Hepatocyte (in vitro differentiated cells): ENCODE data around the gene SGCA. TPM values are rescaled to one million over a fixed set of nuclear protein-coding genes. Genes with fewer than 3 reads are reported as not detected.

Experiments used
- DNase-seq: peaks from one replicate; pipeline ENCODE4 v3.0.0-alpha.2; 2016; ENCODE audit warnings: low spot score
- H2AFZ ChIP-seq: fragments of 200-600 bp; sonication (generic); 2 replicates; pipeline ENCODE4 v1.6.0; 2016; ENCODE audit warnings: antibody characterized with exemption, mild to moderate bottlenecking
- H3K27ac ChIP-seq: fragments of 200-600 bp; sonication (generic); 2 replicates; pipeline ENCODE4 v1.5.1; 2016; ENCODE audit warnings: mild to moderate bottlenecking
- H3K27me3 ChIP-seq: fragments of 200-600 bp; sonication (generic); 2 replicates; pipeline ENCODE4 v1.6.1; 2016
- H3K36me3 ChIP-seq: fragments of 200-600 bp; sonication (generic); replicated peaks from 2 replicates; pipeline ENCODE4 v1.5.1; 2016; ENCODE audit warnings: low read depth; ENCODE audit not compliant: insufficient read depth
- H3K4me1 ChIP-seq: fragments of 200-600 bp; sonication (generic); 2 replicates; pipeline ENCODE4 v1.5.1; 2016; ENCODE audit warnings: mild to moderate bottlenecking, moderate library complexity; ENCODE audit not compliant: insufficient read depth
- H3K4me2 ChIP-seq: fragments of 200-600 bp; sonication (generic); 2 replicates; pipeline ENCODE4 v1.6.0; 2016
- H3K4me3 ChIP-seq: fragments of 200-600 bp; sonication (generic); 2 replicates; pipeline ENCODE4 v1.5.1; 2016; ENCODE audit warnings: mild to moderate bottlenecking
- H3K79me2 ChIP-seq: fragments of 200-600 bp; sonication (generic); 2 replicates; pipeline ENCODE4 v1.6.0; 2017; ENCODE audit warnings: mild to moderate bottlenecking
- H3K9me2 ChIP-seq: fragments of 200-600 bp; sonication (generic); replicated peaks from 2 replicates; pipeline ENCODE4 v1.6.0; 2017; ENCODE audit warnings: mild to moderate bottlenecking; ENCODE audit not compliant: insufficient read depth
- H3K9me3 ChIP-seq: fragments of 200-600 bp; sonication (generic); 2 replicates; pipeline ENCODE4 v1.5.1; 2016; ENCODE audit warnings: low read depth, mild to moderate bottlenecking
- H4K20me1 ChIP-seq: fragments of 200-600 bp; sonication (generic); 2 replicates; pipeline ENCODE4 v1.6.0; 2016; ENCODE audit warnings: mild to moderate bottlenecking; ENCODE audit not compliant: insufficient read depth, poor library complexity, severe bottlenecking
- EZH2 ChIP-seq: fragments of 200-600 bp; sonication (generic); IDR thresholded peaks from 2 replicates; pipeline ENCODE4 v1.6.1; 2016; ENCODE audit warnings: antibody characterized with exemption, mild to moderate bottlenecking, borderline replicate concordance
- EZH2phosphoT487 ChIP-seq: fragments of 200-600 bp; sonication (generic); IDR thresholded peaks from one replicate; pipeline ENCODE4 v1.6.1; 2018; ENCODE audit warnings: antibody characterized with exemption, mild to moderate bottlenecking, low read depth, moderate library complexity; ENCODE audit not compliant: unreplicated experiment, severe bottlenecking
- WGBS: methylation state at CpG from one replicate; pipeline ENCODE4 v1.1.6; 2016; ENCODE audit warnings: low lambda C conversion rate; ENCODE audit errors: missing lambda C conversion rate; 5-methylcytosine and 5-hydroxymethylcytosine counted together
- polyA plus RNA-seq: library from polyadenylated mRNA; unstranded; fragments of >200 nt; fragmentation: Nextera tagmentation; extraction: Ambion mirVana; gene quantifications from 2 replicates; pipeline ENCODE4 v1.2.1, GENCODE V29; 2016
- total RNA-seq: library from RNA; depleted of rRNA; stranded (reverse); fragments of >200 nt; gene quantifications from 2 replicates; pipeline ENCODE4 v1.2.3, GENCODE V29; 2014
- TF ChIP-seq, protein P1 (sequence below): fragments of 200-600 bp; sonication (generic); IDR thresholded peaks from 2 replicates; pipeline ENCODE4 v1.5.1; 2016; ENCODE audit warnings: antibody characterized with exemption, mild to moderate bottlenecking; ENCODE audit not compliant: poor library complexity

Gene SGCA
- total and polyA plus RNA-seq, 2 experiments from 2014 or later, result 0.37 to 2.2 TPM

DNA sequence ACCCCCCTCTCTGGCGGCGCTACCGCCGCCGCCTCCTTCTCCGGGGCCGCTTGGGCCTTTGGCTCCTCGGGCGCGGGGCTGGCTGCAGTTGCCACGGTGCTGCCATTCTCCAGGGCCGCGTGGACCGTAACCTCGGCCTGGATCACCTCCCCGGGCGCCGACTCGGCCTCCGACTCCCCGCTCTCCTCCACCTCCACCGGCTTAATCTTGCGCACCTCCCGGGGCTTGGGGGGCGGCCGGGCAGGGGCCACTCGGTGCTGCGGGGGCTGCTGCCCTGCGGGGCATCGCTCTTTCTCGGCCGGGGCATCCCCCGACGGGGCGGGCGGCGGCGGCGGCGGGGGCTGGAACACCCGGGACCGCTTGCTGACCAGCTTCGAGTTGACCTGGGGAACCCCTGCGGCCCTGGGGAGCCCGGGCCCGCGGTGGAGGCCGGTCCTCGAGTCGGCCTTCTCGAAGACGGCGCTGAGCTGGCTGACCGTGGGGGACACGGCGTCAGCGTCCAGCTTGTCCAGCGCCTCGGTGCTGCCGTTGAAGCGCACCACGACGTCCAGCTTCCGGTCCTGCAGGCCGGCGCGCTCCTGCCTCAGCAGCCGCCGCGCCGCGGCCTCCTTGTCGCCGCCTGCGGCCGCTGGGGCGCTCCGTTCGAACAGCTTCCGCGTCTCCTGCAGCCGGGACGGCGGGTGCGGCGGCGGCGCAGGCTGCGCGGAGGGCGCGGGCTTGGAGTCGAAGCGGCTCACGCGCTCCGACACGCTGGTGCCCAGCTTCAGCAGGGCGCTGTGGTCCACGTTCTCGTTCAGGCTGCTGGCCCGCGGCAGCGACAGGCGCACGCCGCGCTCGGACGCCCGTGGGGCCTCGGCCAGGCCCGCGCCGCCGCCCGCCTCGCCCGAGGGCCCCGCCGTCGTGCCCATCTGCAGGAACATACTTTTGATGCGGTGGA lies 16.1 kb upstream of the SGCA start:
- H3K9me3 ChIP-seq, result no peaks in the 10 kb centered on the region
- H3K27me3 ChIP-seq, result no peaks in the 10 kb centered on the region
- peak overlapping the region; percentile 98 for H3K4me2 ChIP-seq
- peak; percentile 86 for DNase-seq
- no peaks in the 10 kb centered on the region for H3K9me2 ChIP-seq
- no peak for TF ChIP-seq EZH2phosphoT487
- TF ChIP-seq, protein P1, sequence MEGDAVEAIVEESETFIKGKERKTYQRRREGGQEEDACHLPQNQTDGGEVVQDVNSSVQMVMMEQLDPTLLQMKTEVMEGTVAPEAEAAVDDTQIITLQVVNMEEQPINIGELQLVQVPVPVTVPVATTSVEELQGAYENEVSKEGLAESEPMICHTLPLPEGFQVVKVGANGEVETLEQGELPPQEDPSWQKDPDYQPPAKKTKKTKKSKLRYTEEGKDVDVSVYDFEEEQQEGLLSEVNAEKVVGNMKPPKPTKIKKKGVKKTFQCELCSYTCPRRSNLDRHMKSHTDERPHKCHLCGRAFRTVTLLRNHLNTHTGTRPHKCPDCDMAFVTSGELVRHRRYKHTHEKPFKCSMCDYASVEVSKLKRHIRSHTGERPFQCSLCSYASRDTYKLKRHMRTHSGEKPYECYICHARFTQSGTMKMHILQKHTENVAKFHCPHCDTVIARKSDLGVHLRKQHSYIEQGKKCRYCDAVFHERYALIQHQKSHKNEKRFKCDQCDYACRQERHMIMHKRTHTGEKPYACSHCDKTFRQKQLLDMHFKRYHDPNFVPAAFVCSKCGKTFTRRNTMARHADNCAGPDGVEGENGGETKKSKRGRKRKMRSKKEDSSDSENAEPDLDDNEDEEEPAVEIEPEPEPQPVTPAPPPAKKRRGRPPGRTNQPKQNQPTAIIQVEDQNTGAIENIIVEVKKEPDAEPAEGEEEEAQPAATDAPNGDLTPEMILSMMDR, result peak; percentile 2
- H3K4me1 ChIP-seq, result peaks cover 35% of the 10 kb centered on the region
- WGBS, result under 1% methylated on average over 101 of the region's 123 CpGs
- H3K4me3 ChIP-seq, result peak overlapping the region; percentile 98
- H2AFZ ChIP-seq, result no peak overlapping the region
- H4K20me1 ChIP-seq, result peaks cover 39% of the 10 kb centered on the region
- no peaks in the 10 kb centered on the region for H3K36me3 ChIP-seq
- H3K27ac ChIP-seq, result peak overlapping the region; percentile 82
- H3K79me2 ChIP-seq, result peaks cover 51% of the 10 kb centered on the region

DNA sequence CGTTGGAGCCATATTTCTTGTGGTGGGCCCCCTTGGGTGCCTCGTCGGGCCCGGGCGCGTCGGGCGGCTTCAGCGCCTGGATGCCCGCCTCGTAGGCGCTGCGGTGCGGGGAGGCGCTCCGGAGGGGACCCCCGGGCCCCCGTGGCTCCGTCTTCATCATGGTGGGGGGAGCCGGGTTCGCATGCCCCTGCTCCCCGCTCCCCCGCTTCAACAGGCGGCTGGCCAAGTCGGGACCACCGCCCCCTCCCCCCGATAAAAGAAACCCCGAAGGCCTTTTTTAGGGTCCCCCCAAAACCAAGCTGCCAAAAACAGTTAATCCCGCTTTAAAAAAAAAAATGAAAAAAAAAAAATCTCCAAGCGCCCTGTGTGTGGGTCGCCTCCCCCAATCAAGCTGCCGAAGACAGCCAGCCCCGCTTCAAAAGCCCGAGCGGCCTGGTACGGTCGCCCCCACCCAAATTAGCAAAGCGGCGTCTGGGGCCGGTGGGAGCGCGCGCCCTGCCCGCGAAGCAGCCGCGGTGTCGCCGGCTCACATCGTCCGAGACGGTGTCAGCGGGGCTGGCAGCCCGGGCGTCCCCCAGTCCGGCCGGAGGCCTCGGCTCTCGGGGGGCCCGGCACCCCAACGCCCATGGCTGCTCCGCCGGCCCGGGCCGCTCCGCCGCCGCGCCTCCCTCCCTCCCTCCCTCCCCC lies 15.3 kb upstream of the SGCA start, which contains the start of gene PPP1R9B:
Gene PPP1R9B, minus strand, starts transcription at position 324 of the 687 bp plus-strand sequence. Its CDS starts 164 bp downstream, at position 160.
- TF ChIP-seq, protein P1, result no peak
- no peak for TF ChIP-seq EZH2phosphoT487
- no peak for TF ChIP-seq EZH2
- Histone ChIP-seq H3K4me3 (peak within 1 kb of the TSS; percentile 98), H3K4me1 (peaks cover 34% of the 10 kb centered on the region), H3K36me3 (no peaks in the 10 kb centered on the region), H3K9me2 (no peaks in the 10 kb centered on the region), H3K27me3 (no peaks in the 10 kb centered on the region), H3K4me2 (peak within 1 kb of the TSS; percentile 98), H3K27ac (peak within 1 kb of the TSS; percentile 83), H3K9me3 (no peaks in the 10 kb centered on the region), H2AFZ (peak within 1 kb of the TSS; percentile 88), H4K20me1 (peaks cover 39% of the 10 kb centered on the region), H3K79me2 (peaks cover 51% of the 10 kb centered on the region)
- whole genome bisulfite sequencing, result 2% methylated on average over 42 of the region's 69 CpGs
- DNase-seq, result no peak

DNA sequence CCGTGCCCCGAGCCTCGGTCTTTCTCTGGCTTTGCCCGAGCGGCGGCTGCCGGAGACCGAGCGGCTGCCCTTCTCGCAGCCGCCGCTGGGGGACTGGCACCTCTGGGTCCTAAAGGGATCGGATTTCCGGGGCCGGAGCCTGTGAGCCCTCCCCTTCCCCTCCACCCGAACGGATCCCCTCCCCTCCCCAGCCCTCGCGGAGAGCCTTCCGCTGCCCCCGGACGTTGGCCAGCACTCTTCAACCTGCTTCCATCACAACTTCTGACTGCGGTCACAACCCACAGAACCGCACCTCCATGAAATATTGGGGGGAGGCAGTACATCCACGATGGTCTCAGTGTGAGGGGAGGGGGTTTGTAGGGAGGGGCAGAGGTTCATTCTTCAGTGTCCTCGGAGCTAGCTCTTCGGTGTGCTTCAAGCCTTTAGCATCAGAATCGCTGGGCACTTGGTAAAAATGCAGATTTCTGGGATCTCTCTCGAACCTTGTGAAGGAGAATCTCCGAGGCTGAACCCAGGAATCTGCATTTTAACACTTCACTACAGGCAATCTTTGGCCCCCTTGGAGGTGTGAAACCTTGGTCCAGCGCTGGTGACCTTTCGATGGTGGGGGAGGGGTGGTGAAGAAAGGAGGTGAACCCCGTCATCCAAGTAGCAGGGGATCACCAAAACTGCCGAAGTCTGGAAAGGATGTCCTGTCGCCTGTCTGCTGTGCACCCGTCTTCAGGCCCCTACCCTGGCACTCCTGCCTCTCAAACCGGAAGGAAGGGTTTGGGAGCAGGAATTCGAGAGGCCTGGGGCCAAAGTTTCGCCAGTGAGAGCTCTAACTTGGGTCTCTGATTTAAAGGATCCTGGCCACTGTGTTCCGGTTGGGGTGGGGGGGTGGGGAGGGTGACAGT lies 14.5 kb upstream of the SGCA start:
- Histone ChIP-seq H4K20me1 (peaks cover 35% of the 10 kb centered on the region), H3K27me3 (no peaks in the 10 kb centered on the region), H3K9me2 (no peaks in the 10 kb centered on the region), H3K9me3 (no peaks in the 10 kb centered on the region), H2AFZ (peak overlapping the region; percentile 88), H3K27ac (peak overlapping the region; percentile 83), H3K36me3 (no peaks in the 10 kb centered on the region), H3K4me1 (peaks cover 29% of the 10 kb centered on the region), H3K4me3 (peak overlapping the region; percentile 98), H3K4me2 (peak overlapping the region; percentile 98), H3K79me2 (peaks cover 44% of the 10 kb centered on the region)
- TF ChIP-seq, protein P1, result peak; percentile 49
- TF ChIP-seq EZH2phosphoT487, result no peak
- DNase-seq, result peak; percentile 96
- WGBS, result 2% methylated on average over 30 of the region's 40 CpGs
